Stimulated activated CD4-positive, alpha-beta T cell treated with anti-CD3 and anti-CD28 coated beads, Interleukin-12 subunit alpha, Interleukin-12 subunit beta, amount 100 ng/mL, for 4 hours (primary cell): ENCODE results near the gene PCMT1.
"Not testable (repeated sequence)": the region's sequence is repeated elsewhere in the genome, so short reads cannot be mapped to it uniquely, and the experiment has no call there.

ENCODE experiments used
- DNase-seq: peaks from one replicate; pipeline ENCODE4 v3.0.0-alpha.2; 2020

The PCMT1 gene

DNA sequence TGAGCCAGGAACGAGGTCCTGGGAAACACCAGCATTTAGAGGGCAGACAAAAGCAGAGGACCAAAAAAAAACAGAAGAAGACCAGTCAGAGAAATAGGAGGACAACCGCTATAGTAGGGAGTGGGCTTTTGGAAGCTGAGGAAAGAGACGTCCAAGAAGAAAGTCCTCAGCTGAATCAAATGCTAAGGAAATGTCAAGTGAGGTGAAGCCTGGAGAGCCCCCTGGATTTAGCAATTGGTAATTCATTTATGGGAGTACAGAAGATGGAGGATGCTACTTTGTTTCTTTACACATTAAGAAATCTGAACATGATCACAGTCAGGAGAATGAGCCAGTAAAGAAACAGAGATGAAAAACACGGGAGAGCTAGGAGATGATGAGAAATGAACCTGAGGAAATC, 73.5 kb downstream of the PCMT1 start:
- DNase-seq, result no peak

DNA sequence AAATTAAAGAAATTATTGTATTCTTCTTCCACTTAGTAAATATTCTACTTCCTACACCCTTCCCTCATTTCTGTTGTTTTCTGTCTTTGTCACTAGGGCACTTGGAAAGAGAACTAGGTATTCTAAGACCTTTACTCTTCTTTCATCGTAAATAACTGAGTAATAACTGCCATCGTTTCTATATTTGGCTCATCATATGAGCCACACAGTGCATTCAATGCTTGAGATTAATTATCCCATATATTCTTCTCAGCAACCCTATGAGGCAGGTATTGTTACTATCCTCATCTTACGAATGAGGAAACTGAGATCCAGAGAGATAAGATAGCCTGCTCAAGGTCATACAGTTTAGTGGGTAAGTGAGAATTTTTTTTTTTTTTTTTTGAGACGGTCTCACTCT, 75.8 kb downstream of the PCMT1 start:
- no peak for DNase-seq

DNA sequence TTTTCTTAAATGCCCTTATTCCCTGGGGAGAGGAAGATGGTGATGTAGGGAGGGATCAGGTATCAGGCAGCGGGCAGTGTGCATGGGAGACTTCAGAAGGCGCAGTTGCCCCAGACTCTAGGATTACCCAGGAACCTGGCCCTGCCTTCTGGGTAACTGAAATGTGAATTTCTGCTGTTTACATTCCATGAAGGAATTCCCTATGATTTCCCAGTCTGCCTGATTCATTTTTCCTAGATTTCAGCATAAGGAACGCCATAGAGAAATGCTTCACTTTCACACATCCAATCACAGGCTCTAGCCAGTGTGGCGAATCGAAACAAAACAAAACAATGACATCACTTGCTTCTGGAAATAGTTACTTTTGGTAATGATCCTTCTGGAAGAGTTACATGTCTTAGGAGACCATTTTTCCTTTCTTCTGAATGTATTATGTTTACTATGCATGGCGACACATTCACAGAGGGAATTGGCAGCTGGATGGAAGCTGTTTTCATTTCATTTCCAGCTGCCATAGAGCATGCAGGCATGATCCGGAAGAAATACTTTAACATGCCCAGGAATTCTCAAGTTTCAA, 81.3 kb downstream of the PCMT1 start:
- no peak for DNase-seq

DNA sequence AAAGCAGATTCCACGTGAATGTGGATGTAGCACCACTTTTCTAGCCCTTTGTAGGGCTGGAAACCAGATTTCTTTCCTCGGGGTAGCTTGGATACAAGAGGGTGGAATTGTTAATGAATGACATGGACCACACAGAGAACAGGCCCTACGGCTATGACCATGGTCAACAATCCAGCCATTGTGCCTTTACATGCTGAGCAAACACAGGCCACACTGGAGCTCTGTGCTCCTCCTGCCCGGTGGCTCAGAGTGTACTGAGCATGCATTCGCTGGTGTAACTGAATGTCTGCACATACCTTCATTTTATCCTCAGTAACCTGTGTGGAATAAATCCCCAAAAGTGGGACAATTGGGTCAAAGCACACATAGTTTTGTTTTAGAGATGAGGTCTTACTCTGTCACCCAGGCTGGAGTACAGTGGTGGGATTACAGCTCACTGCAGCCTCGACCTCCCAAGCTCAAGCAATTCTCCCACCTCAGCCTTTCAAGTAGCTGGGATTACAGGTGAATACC, 81.8 kb downstream of the PCMT1 start:
- DNase-seq, result no peak

- no peak for DNase-seq
These were observed 84.1 kb downstream of the PCMT1 start for GRCh38 chr6:149833651-149834050.

- peak; percentile 58 for DNase-seq
These were observed 85.3 kb downstream of the PCMT1 start for GRCh38 chr6:149834513-149835481.

DNA sequence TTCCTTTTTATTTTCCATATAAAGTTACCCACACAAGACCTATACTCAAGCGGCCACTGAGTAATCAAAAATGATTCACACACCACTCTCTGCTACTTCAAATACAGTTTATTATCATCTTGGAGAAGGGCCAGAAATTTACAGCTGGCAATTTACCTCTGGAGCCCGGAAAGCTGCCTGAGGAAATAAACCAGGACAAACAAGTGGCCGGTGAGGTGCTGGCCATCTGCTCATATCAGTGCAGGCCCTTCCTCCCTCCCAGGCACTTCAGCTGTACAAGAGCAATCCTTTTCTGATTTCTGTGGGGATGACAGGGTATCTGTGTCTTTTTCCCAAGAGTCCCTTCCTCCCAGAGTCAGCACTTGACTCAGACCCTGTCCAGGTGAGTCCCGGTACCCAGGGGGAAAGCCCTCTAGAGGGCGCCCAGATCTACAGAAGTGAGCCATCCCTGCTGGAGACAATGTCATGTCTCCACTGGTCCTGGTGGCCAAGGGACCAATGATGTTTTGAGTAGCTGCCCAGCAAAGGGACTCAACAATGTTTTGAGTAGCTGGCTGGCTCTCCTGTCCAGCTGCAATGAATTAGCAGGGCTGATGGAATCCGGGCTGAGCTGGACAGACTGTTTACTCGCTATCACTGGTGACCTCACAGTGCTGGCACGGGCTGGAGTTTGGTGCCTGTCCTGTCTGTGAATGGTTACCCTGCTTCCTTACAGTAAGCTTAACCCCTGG, 91.0 kb downstream of the PCMT1 start:
- peak; percentile 45 for DNase-seq

GRCh38 chr6:149842331-149842730, 92.8 kb downstream of the PCMT1 start:
- no peak for DNase-seq

- no peak for DNase-seq
These were observed 93.6 kb downstream of the PCMT1 start for GRCh38 chr6:149843051-149843633.

DNA sequence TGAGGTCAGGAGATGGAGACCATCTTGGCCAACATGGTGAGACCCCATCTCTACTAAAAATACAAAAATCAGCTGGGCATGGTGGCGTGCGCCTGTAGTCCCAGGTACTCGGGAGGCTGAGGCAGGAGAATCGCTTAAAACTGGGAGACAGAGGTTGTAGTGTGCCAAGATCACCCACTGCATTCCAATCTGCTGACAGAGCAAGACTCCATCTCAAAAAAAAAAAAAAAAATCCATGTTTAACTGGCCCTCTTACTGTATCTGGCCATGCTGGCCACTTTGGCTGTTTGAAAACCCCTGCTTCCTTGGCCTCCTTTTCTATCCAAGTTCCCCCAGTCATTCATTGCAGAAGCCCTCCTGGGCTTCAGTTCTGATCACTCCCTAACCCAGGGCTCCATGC, 94.5 kb downstream of the PCMT1 start:
- DNase-seq, result not testable (repeated sequence)

GRCh38 chr6:149844480-149844879, 94.9 kb downstream of the PCMT1 start:
- DNase-seq, result no peak

GRCh38 chr6:149845549-149845948, 96.0 kb downstream of the PCMT1 start:
- no peak for DNase-seq

- no peak for DNase-seq
These were observed 96.8 kb downstream of the PCMT1 start for GRCh38 chr6:149846321-149846720.

GRCh38 chr6:149847939-149848267, 98.4 kb downstream of the PCMT1 start:
- no peak for DNase-seq

- DNase-seq, result not testable (repeated sequence)
These were observed 98.8 kb downstream of the PCMT1 start for GRCh38 chr6:149848343-149848742.

GRCh38 chr6:149851461-149852110, 102.0 kb downstream of the PCMT1 start:
- no peak for DNase-seq

DNA sequence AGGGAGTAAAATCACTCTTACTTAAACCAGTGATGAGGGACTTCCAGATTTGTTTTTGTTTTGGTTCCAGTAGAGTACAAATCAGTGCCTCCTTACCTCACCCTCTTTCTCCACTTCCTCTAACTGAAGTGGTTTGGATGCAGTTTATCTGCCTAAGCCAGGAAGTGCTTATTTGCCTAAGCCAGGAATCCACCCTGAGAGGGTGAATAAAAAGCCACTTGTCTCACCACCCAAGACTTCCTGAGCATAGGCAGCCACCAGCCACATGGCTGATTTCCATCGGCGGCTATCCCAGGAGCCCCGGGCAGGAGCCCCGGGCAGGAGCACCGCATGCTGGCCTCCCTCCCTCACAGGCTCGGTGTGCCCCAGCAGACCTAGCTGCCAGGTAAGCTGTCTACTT, 102.6 kb downstream of the PCMT1 start:
- no peak for DNase-seq

- no peak for DNase-seq
These were observed 103.3 kb downstream of the PCMT1 start for GRCh38 chr6:149852881-149853280.

DNA sequence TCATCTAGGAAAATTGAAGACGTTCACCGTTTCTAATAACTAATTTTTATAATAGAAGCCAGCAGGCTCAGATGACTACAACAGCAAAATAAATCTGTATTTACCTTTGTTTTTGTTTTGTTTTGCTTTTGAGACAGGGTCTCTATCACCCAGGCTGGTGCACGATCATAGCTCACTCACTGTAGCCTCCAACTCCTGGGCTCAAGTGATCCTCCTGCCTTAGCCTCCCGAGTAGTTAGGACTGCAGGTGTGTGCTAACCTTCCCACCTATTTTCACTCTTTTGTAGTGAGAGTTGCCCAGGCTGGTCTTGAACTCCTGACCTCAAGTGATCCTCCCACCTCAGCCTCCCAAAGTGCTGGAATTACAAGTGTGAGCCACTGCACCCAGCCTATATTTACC, 104.5 kb downstream of the PCMT1 start:
- not testable (repeated sequence) for DNase-seq

DNA sequence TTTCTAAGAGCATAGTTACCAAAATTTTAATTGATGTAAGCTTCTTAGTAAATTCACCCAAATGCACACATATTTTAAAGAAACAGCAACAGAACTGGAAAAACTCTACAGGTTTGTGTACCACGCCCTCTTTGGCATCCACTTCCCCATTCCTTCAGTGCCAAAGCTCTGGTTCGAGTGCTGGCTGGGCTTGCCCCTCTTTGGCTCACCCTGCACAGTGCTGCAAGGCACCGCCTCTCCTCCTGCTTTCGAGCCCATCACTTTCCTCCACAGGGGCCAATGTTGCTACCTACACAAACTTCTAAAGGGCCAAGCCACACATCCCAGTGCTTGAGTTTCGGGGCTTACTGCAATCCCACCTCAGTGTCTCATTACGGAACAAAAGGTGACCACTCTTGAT, 105.0 kb downstream of the PCMT1 start:
- no peak for DNase-seq

DNA sequence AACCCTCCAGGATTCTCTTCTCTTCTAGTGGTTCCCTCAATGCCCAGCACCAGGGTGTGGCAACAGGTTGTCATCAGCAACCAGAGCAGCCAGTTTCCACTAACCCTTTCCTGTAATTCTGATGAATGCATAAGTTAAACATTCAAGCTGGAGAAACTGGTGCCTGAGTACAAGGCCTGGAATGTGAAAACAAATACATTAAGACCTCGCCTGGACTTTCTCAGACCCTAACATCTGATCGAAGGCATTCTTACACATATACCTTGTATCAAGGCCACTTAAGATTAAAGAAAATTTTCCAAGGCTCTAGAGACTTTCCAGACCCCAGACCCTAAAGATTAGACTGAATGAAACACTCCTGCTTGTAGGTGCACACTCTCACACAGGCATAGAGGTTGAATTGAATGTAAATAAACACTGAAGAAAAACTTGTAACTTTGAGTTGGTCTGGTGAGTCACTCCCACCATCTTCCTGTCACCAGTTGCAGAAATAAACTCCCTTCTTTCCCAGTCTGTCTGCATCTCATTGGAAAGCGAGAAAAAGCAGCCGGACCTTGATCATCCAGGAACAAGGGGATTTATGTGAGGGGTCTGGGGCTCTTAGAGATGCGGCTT, 105.6 kb downstream of the PCMT1 start:
- DNase-seq, result no peak

DNA sequence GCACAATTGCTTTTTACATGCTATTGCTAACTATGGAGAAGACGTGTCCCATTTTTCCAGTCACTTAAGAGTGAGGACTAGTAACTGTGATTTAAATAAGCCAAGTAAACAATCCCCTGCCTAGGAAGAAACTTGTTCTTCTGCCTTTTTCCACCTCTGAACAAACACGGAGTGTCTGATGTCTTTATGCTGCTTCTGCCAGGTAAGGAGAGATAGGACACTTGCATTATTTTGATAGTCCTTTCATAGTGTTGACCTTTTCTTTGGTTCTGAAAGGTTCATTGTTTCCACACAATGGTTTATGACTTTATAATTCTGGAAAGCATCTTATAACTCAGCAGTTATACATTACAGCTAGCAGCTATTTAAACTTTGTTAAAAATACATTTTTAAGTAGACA, 106.2 kb downstream of the PCMT1 start:
- DNase-seq, result no peak
